Suprapubic skin (tissue), 3 donors: ENCODE measurements around the gene PFN3.

Source experiments
- CTCF ChIP-seq, 2 donors: fragments of 200-600 bp in 1 of 2; fragments of 450-650 bp in 1 of 2; sonication (generic) in 1 of 2; IDR thresholded peaks; one replicate each; pipeline ENCODE4 v1.5.1; 2016 to 2019; ENCODE audit warnings: antibody characterized with exemption in 2 of 2, mild to moderate bottlenecking in 1 of 2, moderate library complexity in 1 of 2
- EP300 ChIP-seq: sonication (generic); formaldehyde crosslinking; IDR thresholded peaks from one replicate; pipeline ENCODE4 v1.6.1; 2017; ENCODE audit warnings: antibody characterized with exemption

GRCh38 chr5:177427211-177427822 lies 26.9 kb upstream of the PFN3 start:
- no peak for TF ChIP-seq CTCF (IDR thresholded peaks at IDR 0.05)
- no peak for TF ChIP-seq EP300
